Liver (tissue), 3 donors: ENCODE data around the gene RBPJ.

Experiments
- CTCF ChIP-seq: fragments of 150-350 bp; IDR thresholded peaks from 2 replicates; pipeline ENCODE4 v1.5.1; 2017; ENCODE audit warnings: improper control_type of control experiment, low read depth, low read length; ENCODE audit not compliant: missing input control
- REST ChIP-seq: IDR thresholded peaks from 2 replicates; pipeline ENCODE4 v1.6.1; 2016; ENCODE audit warnings: antibody characterized with exemption, mild to moderate bottlenecking
- RXRA ChIP-seq, 2 donors: IDR thresholded peaks; 2 replicates each; pipeline ENCODE4 v1.6.1; 2017 to 2018; ENCODE audit warnings: antibody characterized with exemption in 2 of 2, mild to moderate bottlenecking in 1 of 2
- SP1 ChIP-seq: IDR thresholded peaks from 2 replicates; pipeline ENCODE4 v1.6.1; 2018; ENCODE audit warnings: antibody characterized with exemption, mild to moderate bottlenecking
- donor health status: healthy.
- donor health status: healthy.

GRCh38 chr4:26451597-26451996 lies 130.8 kb downstream of the RBPJ start:
- TF ChIP-seq SP1 (no peak), CTCF (no peak), REST (no peak), RXRA (IDR thresholded peaks at IDR 0.05) (no peak)
